Ovary (tissue), 9 donors: ENCODE data around the gene MMS22L. TPM values are rescaled to one million over a fixed set of nuclear protein-coding genes. Genes with fewer than 3 reads are reported as not detected.

Source experiments
- DNase-seq, 5 donors: peaks; one replicate each; pipeline ENCODE4 v3.0.0-alpha.2; 2019 to 2020
- H3K27ac ChIP-seq, 2 donors: fragments of 200-600 bp; one replicate each; pipeline versions ENCODE4 v1.5.1 to v1.8.0; 2019 to 2022
- H3K27me3 ChIP-seq: fragments of 200-600 bp; one replicate; pipeline ENCODE4 v1.8.0; 2022
- H3K36me3 ChIP-seq: fragments of 200-600 bp; sonication (generic); one replicate; pipeline ENCODE4 v1.5.1; 2019
- H3K4me1 ChIP-seq: one replicate; pipeline ENCODE4 v1.8.1; 2013; ENCODE audit warnings: mild to moderate bottlenecking, moderate library complexity; ENCODE audit not compliant: insufficient read depth
- H3K4me3 ChIP-seq: fragments of 200-600 bp; sonication (generic); one replicate; pipeline ENCODE4 v1.5.1; 2017
- H3K9me3 ChIP-seq, 2 donors: fragments of 200-600 bp in 1 of 2; sonication (generic) in 1 of 2; one replicate each; pipeline versions ENCODE4 v1.5.1 to v1.8.1; 2013 to 2019; ENCODE audit warnings: mild to moderate bottlenecking in 1 of 2, moderate library complexity in 1 of 2
- EP300 ChIP-seq: sonication (generic); formaldehyde crosslinking; IDR thresholded peaks from one replicate; pipeline ENCODE4 v1.6.1; 2017; ENCODE audit warnings: antibody characterized with exemption
- POLR2A ChIP-seq: fragments of 450-650 bp; IDR thresholded peaks from one replicate; pipeline ENCODE4 v1.6.1; 2017; ENCODE audit warnings: antibody characterized with exemption, mild to moderate bottlenecking, moderate library complexity
- WGBS, 3 donors: extraction: QIAGEN DNeasy Blood & Tissue Kit in 1 of 3; methylation state at CpG; one replicate each; pipeline versions ENCODE4 v1.1.5 to v1.1.7; 2013 to 2017; 5-methylcytosine and 5-hydroxymethylcytosine counted together
- intact Hi-C, 4 donors: fragments of 100-400 bp; cut with DNase I; formaldehyde crosslinking; loops; one replicate each; pipeline versions ENCODE4 v1.11.0 to v1.15.1; 2022 to 2023
- polyA plus RNA-seq, 2 donors: library from polyadenylated mRNA; stranded (reverse); fragments of 200-250 nt in 1 of 2; fragments of 350-450 nt in 1 of 2; fragmentation: Illumina TruSeq in 1 of 2; extraction: RNeasy Lipid Tissue Mini Kit (QIAGEN cat#74804) in 1 of 2; gene quantifications; one replicate each; pipeline ENCODE4 v1.2.3, GENCODE V29; 2013 to 2014
- total RNA-seq, 7 donors: library from RNA; depleted of rRNA in 2 of 7; stranded (reverse); fragments of >200 nt in 2 of 7; fragmentation: NEBNext Ultra II Directional in 3 of 7; extraction: Animal tissue kit (Norgen Biotek cat#: 25700) in 3 of 7; gene quantifications; one replicate each; pipeline versions ENCODE4 v1.1.0 to v1.2.4, GENCODE V29; 2016 to 2023
- TF ChIP-seq, protein P1 (sequence below), 3 donors: fragments of 450-650 bp in 2 of 3; fragments of 200-600 bp in 1 of 3; IDR thresholded peaks; one replicate each; pipeline versions ENCODE4 v1.5.1 to v1.8.0; 2016 to 2022; ENCODE audit warnings: antibody characterized with exemption in 3 of 3, mild to moderate bottlenecking in 1 of 3
- donor health status: DM: no; HTN: no; CAD: no; lungs with moderate emphysema.
- donor health status: DM: no; HTN: no; CAD: no.
- donor health status: Bipolar disorder and iron deficiency.
- donor health status: DM: yes; HTN: yes; CAD: no.
- donor health status: DM: no; HTN: no; CAD: no.
- donor health status: DM: yes; HTN: yes; CAD: no.

The MMS22L gene
- total and polyA plus RNA-seq, 9 donors: 1.8 to 9.8 (median 6.7) TPM

DNA sequence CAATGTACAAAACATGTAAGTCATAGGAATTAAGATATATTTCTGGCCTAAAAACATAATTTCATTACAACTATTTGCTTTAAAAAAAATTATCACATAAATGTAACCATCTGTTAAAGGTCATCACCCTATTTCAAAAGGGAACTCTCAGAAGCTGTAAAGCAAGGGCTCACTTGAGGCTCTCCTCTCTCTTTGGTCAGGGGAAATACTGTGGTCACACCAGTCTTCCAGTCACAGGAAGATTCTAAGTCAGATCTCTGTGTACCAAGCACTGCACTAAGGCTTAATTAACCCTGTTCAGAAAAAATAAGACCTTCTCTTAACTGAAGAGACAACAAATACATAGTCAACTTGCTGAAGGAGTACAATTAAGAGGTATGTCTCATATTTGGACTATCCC is 75.6 kb downstream of the MMS22L start:
- no peak for DNase-seq
- H3K27me3 ChIP-seq: no peaks in the 10 kb centered on the region
- H3K27ac ChIP-seq: no peak overlapping the region
- H3K4me1 ChIP-seq: no peaks in the 10 kb centered on the region
- H3K9me3 ChIP-seq: no peaks in the 10 kb centered on the region
- H3K36me3 ChIP-seq: no peaks in the 10 kb centered on the region
- TF ChIP-seq, protein P1, sequence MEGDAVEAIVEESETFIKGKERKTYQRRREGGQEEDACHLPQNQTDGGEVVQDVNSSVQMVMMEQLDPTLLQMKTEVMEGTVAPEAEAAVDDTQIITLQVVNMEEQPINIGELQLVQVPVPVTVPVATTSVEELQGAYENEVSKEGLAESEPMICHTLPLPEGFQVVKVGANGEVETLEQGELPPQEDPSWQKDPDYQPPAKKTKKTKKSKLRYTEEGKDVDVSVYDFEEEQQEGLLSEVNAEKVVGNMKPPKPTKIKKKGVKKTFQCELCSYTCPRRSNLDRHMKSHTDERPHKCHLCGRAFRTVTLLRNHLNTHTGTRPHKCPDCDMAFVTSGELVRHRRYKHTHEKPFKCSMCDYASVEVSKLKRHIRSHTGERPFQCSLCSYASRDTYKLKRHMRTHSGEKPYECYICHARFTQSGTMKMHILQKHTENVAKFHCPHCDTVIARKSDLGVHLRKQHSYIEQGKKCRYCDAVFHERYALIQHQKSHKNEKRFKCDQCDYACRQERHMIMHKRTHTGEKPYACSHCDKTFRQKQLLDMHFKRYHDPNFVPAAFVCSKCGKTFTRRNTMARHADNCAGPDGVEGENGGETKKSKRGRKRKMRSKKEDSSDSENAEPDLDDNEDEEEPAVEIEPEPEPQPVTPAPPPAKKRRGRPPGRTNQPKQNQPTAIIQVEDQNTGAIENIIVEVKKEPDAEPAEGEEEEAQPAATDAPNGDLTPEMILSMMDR (IDR thresholded peaks at IDR 0.05): no peak
- TF ChIP-seq EP300: no peak
- no peak for TF ChIP-seq POLR2A
- H3K4me3 ChIP-seq: no peak overlapping the region
- intact Hi-C loops: no loop called here

DNA sequence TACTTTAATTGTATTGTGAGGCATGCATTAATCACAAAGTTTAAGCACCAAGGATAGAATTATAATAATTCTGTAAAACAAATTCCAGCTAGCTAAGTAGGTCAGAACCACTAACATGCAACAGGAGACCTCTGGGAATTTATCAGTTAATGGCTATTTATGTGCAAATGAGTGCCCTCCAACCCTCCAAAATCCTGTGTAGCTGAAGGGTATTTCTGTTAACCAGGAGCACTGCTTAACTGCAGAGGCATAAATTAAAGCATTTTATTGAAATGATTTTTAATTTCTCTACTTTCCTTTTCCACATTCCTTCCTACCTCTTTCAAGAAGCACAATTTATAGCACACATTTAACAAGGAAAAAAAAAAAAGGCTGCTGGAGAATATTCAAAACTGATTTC is 77.0 kb downstream of the MMS22L start:
- no peaks in the 10 kb centered on the region for H3K36me3 ChIP-seq
- no peaks in the 10 kb centered on the region for H3K9me3 ChIP-seq
- H3K27me3 ChIP-seq: no peaks in the 10 kb centered on the region
- TF ChIP-seq POLR2A (no peak), EP300 (no peak)
- TF ChIP-seq, protein P1 (IDR thresholded peaks at IDR 0.05): no peak
- H3K4me1 ChIP-seq: no peaks in the 10 kb centered on the region
- no peak overlapping the region for H3K4me3 ChIP-seq
- intact Hi-C loops: no loop called here
- no peak overlapping the region for H3K27ac ChIP-seq
- DNase-seq: no peak

DNA sequence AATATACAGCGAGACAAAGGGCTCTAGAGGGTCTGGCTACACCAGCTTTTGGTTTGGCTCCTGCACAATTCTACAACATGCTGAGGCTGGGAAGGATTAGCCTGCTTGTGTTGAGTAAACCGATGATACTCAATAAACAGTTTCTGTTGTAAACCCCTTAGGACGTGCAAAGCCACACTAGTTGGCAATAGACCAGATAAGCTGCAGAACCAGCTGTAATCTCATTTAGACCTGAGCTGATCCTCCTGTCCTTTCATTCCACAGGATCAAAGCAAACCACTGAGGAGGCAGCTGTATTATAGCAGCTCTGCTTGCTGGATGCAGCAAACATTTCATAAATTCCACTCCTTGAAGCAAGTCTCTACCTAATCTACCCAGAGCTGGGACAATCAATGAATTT is 79.7 kb downstream of the MMS22L start:
- no peak overlapping the region for H3K4me3 ChIP-seq
- H3K4me1 ChIP-seq: no peaks in the 10 kb centered on the region
- H3K27me3 ChIP-seq: no peaks in the 10 kb centered on the region
- intact Hi-C loops: no loop called here
- no peaks in the 10 kb centered on the region for H3K9me3 ChIP-seq
- TF ChIP-seq POLR2A: no peak
- TF ChIP-seq, protein P1 (IDR thresholded peaks at IDR 0.05): no peak
- no peak for TF ChIP-seq EP300
- H3K27ac ChIP-seq: no peak overlapping the region
- DNase-seq: no peak
- no peaks in the 10 kb centered on the region for H3K36me3 ChIP-seq
- 28 to 32% (median 30%) methylated on average over 3 of the region's 3 CpGs for WGBS, 3 donors

DNA sequence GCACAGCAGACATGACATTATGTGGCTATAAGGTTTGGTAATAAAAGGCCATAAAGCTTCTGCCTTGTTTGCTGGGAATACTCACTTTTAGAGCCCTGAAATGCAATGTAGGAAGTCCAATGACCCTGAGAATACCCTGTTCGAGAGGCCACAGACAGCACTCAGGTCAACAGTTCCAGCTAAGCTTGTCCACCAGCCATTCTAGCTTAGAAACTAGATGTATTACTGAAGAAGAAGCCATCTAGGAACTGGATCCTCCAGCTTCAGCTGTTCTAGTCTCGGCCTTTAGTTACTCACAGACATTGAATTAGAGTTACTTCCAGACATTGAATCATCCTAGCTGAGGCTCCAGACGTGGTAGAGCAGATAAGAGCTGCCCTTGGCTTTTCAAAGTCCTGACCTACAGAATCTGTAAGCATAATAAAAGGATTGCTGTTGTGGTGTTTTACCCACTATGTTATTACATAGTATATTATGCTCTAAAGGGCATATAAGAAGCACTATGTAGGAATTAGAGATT is 84.9 kb downstream of the MMS22L start:
- Histone ChIP-seq H3K9me3 (no peaks in the 10 kb centered on the region), H3K27ac (no peak overlapping the region), H3K4me3 (no peak overlapping the region), H3K4me1 (no peaks in the 10 kb centered on the region), H3K27me3 (no peaks in the 10 kb centered on the region), H3K36me3 (no peaks in the 10 kb centered on the region)
- intact Hi-C loops: loop anchor here in 1 of 4 donors (10.0 kb wide), 1 partner anchor 47 kb away; no protein-coding TSS in a partner anchor
- 50 to 64% (median 55%) methylated on average over 3 of the region's 3 CpGs for WGBS, 3 donors
- no peak for DNase-seq
- TF ChIP-seq EP300 (no peak), POLR2A (no peak)
- TF ChIP-seq, protein P1 (IDR thresholded peaks at IDR 0.05): no peak
